Loucy (cell line): ENCODE measurements around the gene LRBA.

Source experiments
- H2AFZ ChIP-seq: fragments of 200-600 bp; sonication (generic); 2 replicates; pipeline ENCODE4 v1.6.0; 2016; ENCODE audit warnings: antibody characterized with exemption, mild to moderate bottlenecking, low read length, moderate library complexity
- H3F3A ChIP-seq: fragments of 200-600 bp; 2 replicates; pipeline ENCODE4 v1.6.0; 2016; ENCODE audit warnings: antibody characterized with exemption, low read depth, mild to moderate bottlenecking
- H3K27me3 ChIP-seq: fragments of 200-600 bp; sonication (generic); 2 replicates; pipeline ENCODE4 v1.6.1; 2014; ENCODE audit warnings: low read length, mild to moderate bottlenecking; ENCODE audit not compliant: insufficient read depth, poor library complexity, severe bottlenecking
- H3K36me3 ChIP-seq: fragments of 200-600 bp; sonication (generic); 2 replicates; pipeline ENCODE4 v1.6.1; 2016; ENCODE audit warnings: low read length; ENCODE audit not compliant: insufficient read depth
- H3K4me1 ChIP-seq: fragments of 200-600 bp; sonication (generic); 2 replicates; pipeline ENCODE4 v1.5.1; 2014; ENCODE audit warnings: low read length, mild to moderate bottlenecking; ENCODE audit not compliant: insufficient read depth, poor library complexity, severe bottlenecking
- H3K4me2 ChIP-seq: fragments of 200-600 bp; sonication (generic); 2 replicates; pipeline ENCODE4 v1.6.0; 2014; ENCODE audit warnings: antibody characterized with exemption, low read length, low read depth, mild to moderate bottlenecking; ENCODE audit not compliant: poor library complexity, severe bottlenecking
- H3K4me3 ChIP-seq: fragments of 200-600 bp; sonication (generic); 2 replicates; pipeline ENCODE4 v1.5.1; 2014; ENCODE audit warnings: low read length, mild to moderate bottlenecking, mixed read lengths; ENCODE audit not compliant: poor library complexity, severe bottlenecking
- H3K79me2 ChIP-seq: fragments of 200-600 bp; sonication (generic); 2 replicates; pipeline ENCODE4 v1.6.1; 2014; ENCODE audit warnings: low read length; ENCODE audit not compliant: insufficient read depth
- H3K9ac ChIP-seq: fragments of 200-600 bp; sonication (generic); 2 replicates; pipeline ENCODE4 v1.6.0; 2014; ENCODE audit warnings: mild to moderate bottlenecking, low read depth, low read length, moderate library complexity; ENCODE audit not compliant: poor library complexity, severe bottlenecking
- H3K9me2 ChIP-seq: fragments of 200-600 bp; sonication (generic); replicated peaks from 2 replicates; pipeline ENCODE4 v1.6.1; 2016; ENCODE audit warnings: low read depth, low read length, mixed read lengths
- H3K9me3 ChIP-seq: fragments of 200-600 bp; sonication (generic); 2 replicates; pipeline ENCODE4 v1.6.1; 2014; ENCODE audit warnings: mild to moderate bottlenecking, antibody characterized with exemption, low read length, low read depth; ENCODE audit not compliant: insufficient read depth
- H4K20me1 ChIP-seq: fragments of 200-600 bp; sonication (generic); 2 replicates; pipeline ENCODE4 v1.6.0; 2014; ENCODE audit warnings: antibody characterized with exemption, low read length, mild to moderate bottlenecking; ENCODE audit not compliant: insufficient read depth, poor library complexity, severe bottlenecking
- CTCF ChIP-seq: fragments of 200-600 bp; sonication (generic); conservative IDR thresholded peaks from 2 replicates; pipeline ENCODE4 v1.5.1; 2014; ENCODE audit warnings: mild to moderate bottlenecking, antibody characterized with exemption, low read length
- EZH2phosphoT487 ChIP-seq: fragments of 200-600 bp; IDR thresholded peaks from 2 replicates; pipeline ENCODE4 v1.6.1; 2018; ENCODE audit warnings: antibody characterized with exemption, mild to moderate bottlenecking, moderate library complexity, borderline replicate concordance

LRBA gene

DNA sequence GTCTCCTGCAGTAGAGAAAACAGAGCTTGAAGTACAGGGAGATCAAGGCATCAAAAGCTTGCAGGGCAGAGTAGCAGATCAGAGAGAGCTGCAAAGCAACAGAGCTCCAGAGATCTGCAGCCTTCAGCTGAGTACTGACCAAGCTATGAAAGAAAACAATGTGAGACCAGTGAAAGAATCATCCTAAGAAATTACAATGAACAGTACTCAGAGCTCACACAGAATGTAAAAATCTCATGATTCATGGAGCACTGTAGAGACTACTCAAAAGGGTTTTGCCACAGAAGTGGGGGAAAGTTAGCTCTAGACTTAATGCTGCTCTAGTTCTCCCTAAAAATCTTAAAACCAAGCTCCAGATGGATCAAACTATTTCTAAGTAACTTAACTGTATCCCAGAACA is 513.1 kb downstream of the LRBA start:
- no peaks in the 10 kb centered on the region for H4K20me1 ChIP-seq
- H3F3A ChIP-seq, result no peaks in the 10 kb centered on the region
- H3K9me3 ChIP-seq, result no peaks in the 10 kb centered on the region
- H3K4me1 ChIP-seq, result no peaks in the 10 kb centered on the region
- no peak overlapping the region for H3K9ac ChIP-seq
- H3K4me3 ChIP-seq, result no peak overlapping the region
- no peak overlapping the region for H3K4me2 ChIP-seq
- no peaks in the 10 kb centered on the region for H3K27me3 ChIP-seq
- no peaks in the 10 kb centered on the region for H3K9me2 ChIP-seq
- no peak overlapping the region for H2AFZ ChIP-seq
- TF ChIP-seq EZH2phosphoT487, result no peak
- no peak for TF ChIP-seq CTCF
- H3K36me3 ChIP-seq, result no peaks in the 10 kb centered on the region
- no peaks in the 10 kb centered on the region for H3K79me2 ChIP-seq

DNA sequence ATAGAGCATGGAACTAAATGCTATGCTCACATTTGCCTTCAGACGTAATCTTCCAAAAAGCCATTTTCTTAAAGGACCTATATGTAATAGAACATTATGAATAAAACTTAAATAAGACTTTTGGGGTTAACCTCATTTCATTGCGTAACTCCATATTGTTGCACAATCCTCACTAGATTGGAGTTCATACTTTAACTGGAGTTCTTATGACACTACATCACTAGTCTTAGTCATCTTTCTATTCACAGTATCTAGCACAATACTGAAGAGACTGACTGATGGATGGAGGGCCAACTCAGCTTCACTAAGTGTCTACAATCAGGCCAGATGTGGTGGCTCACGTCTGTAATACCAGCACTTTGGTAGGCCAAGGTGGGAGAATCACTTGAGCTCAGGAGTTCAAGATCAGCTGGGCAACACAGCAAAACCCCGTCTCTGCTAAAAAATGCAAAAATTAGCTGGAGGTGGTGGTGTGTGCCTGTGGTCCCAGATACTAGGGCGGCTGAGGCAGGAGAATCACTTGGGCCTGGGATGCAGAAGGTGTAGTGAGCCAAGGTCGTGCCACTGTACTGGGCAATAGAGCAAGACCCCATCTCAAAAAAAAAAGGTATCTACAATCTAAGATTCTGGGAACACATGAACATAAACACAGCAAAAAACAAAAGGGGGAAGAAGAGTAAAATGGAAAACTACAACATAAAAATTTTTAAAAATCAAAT is 513.9 kb downstream of the LRBA start:
- Histone ChIP-seq H3K4me1 (no peaks in the 10 kb centered on the region), H3K9me3 (no peaks in the 10 kb centered on the region), H4K20me1 (no peaks in the 10 kb centered on the region), H3K4me3 (no peak overlapping the region), H3K9ac (no peak overlapping the region), H3K27me3 (no peaks in the 10 kb centered on the region), H3K4me2 (no peak overlapping the region), H3K79me2 (no peaks in the 10 kb centered on the region), H2AFZ (no peak overlapping the region), H3K36me3 (no peaks in the 10 kb centered on the region), H3K9me2 (no peaks in the 10 kb centered on the region), H3F3A (no peaks in the 10 kb centered on the region)
- TF ChIP-seq EZH2phosphoT487, result no peak
- TF ChIP-seq CTCF, result no peak

DNA sequence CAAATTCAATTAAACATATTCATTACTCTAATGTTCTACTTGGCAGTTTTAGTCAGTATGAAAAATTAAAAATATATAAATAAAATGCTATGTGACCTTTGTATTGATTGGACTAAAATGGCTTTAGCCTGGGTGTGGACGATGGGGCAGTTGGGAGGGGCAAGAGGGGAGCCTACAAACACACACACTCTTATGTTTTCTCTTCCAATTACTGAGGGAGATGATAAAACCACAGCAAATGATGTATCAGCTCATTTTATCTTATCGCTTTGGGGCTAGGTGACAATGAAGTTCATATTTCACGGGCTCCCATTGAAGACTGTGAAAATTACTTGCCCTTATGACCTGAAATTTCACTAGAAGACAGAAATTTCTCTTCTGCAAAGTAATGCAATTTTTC is 517.5 kb downstream of the LRBA start:
- Histone ChIP-seq H3K9me2 (no peaks in the 10 kb centered on the region), H3K36me3 (no peaks in the 10 kb centered on the region), H3K9ac (no peak overlapping the region), H3K9me3 (no peaks in the 10 kb centered on the region), H3F3A (no peaks in the 10 kb centered on the region), H2AFZ (no peak overlapping the region), H3K79me2 (no peaks in the 10 kb centered on the region), H3K4me2 (no peak overlapping the region), H3K27me3 (no peaks in the 10 kb centered on the region), H4K20me1 (no peaks in the 10 kb centered on the region), H3K4me3 (no peak overlapping the region), H3K4me1 (no peaks in the 10 kb centered on the region)
- no peak for TF ChIP-seq CTCF
- TF ChIP-seq EZH2phosphoT487, result no peak
